Measurements from ENCODE around the gene SERPINE2. TPM values are rescaled to one million over a fixed set of nuclear protein-coding genes. Genes with fewer than 3 reads are reported as not detected.

The SERPINE2 gene
- total RNA-seq, 4 donors from 2014 or later, result 7.0 to 16.5 (median 10.0) TPM

GRCh38 chr2:224073676-224074075, 34.6 kb upstream of the SERPINE2 start:
- H3K4me1 ChIP-seq, result peaks cover 3% of the 10 kb centered on the region
- H3K27me3 ChIP-seq, result no peaks in the 10 kb centered on the region
- DNase-seq (ENCODE audit: low spot score in 2 of 2), result no peak
- no peak for TF ChIP-seq POLR2A (IDR thresholded peaks at IDR 0.05)
- TF ChIP-seq EP300 (IDR thresholded peaks at IDR 0.05), result no peak
- TF ChIP-seq, protein P1, sequence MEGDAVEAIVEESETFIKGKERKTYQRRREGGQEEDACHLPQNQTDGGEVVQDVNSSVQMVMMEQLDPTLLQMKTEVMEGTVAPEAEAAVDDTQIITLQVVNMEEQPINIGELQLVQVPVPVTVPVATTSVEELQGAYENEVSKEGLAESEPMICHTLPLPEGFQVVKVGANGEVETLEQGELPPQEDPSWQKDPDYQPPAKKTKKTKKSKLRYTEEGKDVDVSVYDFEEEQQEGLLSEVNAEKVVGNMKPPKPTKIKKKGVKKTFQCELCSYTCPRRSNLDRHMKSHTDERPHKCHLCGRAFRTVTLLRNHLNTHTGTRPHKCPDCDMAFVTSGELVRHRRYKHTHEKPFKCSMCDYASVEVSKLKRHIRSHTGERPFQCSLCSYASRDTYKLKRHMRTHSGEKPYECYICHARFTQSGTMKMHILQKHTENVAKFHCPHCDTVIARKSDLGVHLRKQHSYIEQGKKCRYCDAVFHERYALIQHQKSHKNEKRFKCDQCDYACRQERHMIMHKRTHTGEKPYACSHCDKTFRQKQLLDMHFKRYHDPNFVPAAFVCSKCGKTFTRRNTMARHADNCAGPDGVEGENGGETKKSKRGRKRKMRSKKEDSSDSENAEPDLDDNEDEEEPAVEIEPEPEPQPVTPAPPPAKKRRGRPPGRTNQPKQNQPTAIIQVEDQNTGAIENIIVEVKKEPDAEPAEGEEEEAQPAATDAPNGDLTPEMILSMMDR (IDR thresholded peaks at IDR 0.05), result no peak
- TF ChIP-seq POLR2AphosphoS5 (IDR thresholded peaks at IDR 0.05), result no peak
- H3K4me3 ChIP-seq, result no peak overlapping the region
- H3K27ac ChIP-seq, result no peak overlapping the region
- WGBS, result 77% methylated on average over 3 of the region's 3 CpGs
- no peaks in the 10 kb centered on the region for H3K9me3 ChIP-seq
- H3K36me3 ChIP-seq, result no peaks in the 10 kb centered on the region

- no peak for DNase-seq (ENCODE audit: low spot score in 2 of 2)
- Histone ChIP-seq H3K4me3 (no peak overlapping the region), H3K27ac (no peak overlapping the region), H3K27me3 (no peaks in the 10 kb centered on the region), H3K36me3 (no peaks in the 10 kb centered on the region), H3K4me1 (peaks cover 3% of the 10 kb centered on the region), H3K9me3 (no peaks in the 10 kb centered on the region)
- 61% methylated on average over 4 of the region's 4 CpGs for whole genome bisulfite sequencing
- TF ChIP-seq, protein P1 (IDR thresholded peaks at IDR 0.05), result peak in 1 of 2 donors; percentile 9
- TF ChIP-seq POLR2A (IDR thresholded peaks at IDR 0.05), result no peak
Observed at GRCh38 chr2:224072541-224073188, 33.6 kb upstream of the SERPINE2 start.

DNA sequence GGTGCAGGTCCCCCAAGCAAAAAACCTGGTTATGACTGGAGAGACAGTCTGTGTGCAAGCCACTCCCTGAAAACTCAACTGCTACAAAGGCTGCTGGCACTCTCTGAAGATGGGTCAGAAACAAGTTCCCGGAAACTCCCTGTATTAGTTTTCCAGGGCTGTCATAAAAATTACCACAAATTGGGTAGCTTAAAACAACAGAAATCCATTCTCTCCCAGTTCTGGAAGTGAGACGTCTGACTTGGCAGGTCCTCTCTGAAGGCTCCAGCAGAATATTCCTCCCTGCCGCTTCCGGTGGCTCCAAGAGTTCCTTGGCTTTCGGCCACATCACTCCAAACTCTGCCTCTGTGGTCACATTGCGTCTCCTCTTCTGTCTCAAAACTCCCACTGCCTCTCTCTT, 30.1 kb upstream of the SERPINE2 start:
- no peak overlapping the region for H3K4me3 ChIP-seq
- peaks cover 3% of the 10 kb centered on the region for H3K4me1 ChIP-seq
- no peak overlapping the region for H3K27ac ChIP-seq
- H3K9me3 ChIP-seq, result no peaks in the 10 kb centered on the region
- TF ChIP-seq POLR2AphosphoS5 (IDR thresholded peaks at IDR 0.05) (no peak), EP300 (IDR thresholded peaks at IDR 0.05) (no peak), POLR2A (IDR thresholded peaks at IDR 0.05) (no peak)
- TF ChIP-seq, protein P1 (IDR thresholded peaks at IDR 0.05), result no peak
- WGBS, result 56% methylated on average over 6 of the region's 6 CpGs
- no peaks in the 10 kb centered on the region for H3K27me3 ChIP-seq
- DNase-seq (ENCODE audit: low spot score in 2 of 2), result no peak
- H3K36me3 ChIP-seq, result no peaks in the 10 kb centered on the region

DNA sequence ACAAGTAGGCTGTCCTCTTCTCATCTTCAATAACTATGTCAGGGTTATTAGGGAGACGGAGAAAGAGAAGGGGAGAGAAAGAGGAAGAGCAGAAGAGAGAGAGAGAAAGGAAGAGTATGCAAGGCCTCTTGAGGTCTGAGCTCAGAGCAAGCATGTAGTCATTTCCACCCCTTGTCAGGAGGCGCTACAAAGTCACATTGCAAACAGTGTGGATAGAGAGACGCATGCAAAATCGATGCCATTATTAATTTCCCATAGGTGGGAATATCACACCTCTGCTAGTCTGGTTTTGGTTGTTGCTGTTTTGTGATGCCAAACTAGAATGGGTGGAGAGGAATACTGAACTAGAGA, 24.2 kb upstream of the SERPINE2 start:
- Histone ChIP-seq H3K27ac (no peak overlapping the region), H3K36me3 (no peaks in the 10 kb centered on the region), H3K4me3 (no peak overlapping the region), H3K4me1 (no peaks in the 10 kb centered on the region), H3K9me3 (no peaks in the 10 kb centered on the region), H3K27me3 (no peaks in the 10 kb centered on the region)
- 93% methylated on average over 4 of the region's 4 CpGs for WGBS
- TF ChIP-seq EP300 (IDR thresholded peaks at IDR 0.05) (no peak), POLR2A (IDR thresholded peaks at IDR 0.05) (no peak), POLR2AphosphoS5 (IDR thresholded peaks at IDR 0.05) (no peak)
- TF ChIP-seq, protein P1 (IDR thresholded peaks at IDR 0.05), result no peak
- no peak for DNase-seq (ENCODE audit: low spot score in 2 of 2)

DNA sequence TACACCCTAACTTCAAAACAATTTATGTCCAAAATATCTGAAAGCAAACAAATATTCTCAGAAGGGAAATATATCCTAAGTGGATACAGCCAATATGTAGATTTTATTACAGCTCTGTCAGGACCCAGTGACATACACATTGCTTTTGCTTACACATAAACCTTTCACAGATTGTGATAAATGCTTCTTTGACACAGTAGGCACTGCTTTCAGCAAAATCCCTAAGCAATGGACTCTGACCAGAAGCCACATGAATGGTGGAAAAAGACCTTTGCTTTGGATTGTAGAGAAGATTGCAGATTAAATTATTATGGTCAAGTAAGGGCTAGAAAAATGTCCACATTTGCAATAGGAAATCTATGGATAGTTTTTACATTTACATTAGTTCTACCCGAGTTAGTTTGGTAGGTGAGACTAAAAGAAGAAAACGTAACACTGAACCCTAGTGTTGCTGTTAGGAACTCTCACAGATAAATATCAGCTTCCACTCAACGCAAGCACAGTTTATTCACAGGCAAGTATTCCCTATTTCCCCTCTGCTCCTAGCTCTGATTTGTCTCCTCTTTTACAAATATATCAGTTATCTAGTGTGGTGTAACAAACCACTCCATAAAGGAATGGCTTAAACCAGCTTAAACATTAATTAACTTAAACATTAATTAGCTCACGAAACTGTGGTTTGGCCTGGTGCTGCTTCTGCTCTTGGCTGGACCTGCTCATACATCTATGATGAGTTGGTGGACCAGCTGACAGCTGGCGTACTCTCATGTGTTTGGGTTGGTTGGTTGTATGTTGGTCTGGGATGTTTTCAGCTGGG, 23.6 kb upstream of the SERPINE2 start:
- Histone ChIP-seq H3K27ac (no peak overlapping the region), H3K4me1 (no peaks in the 10 kb centered on the region), H3K27me3 (no peaks in the 10 kb centered on the region), H3K9me3 (no peaks in the 10 kb centered on the region), H3K4me3 (no peak overlapping the region), H3K36me3 (no peaks in the 10 kb centered on the region)
- TF ChIP-seq EP300 (IDR thresholded peaks at IDR 0.05), result no peak
- TF ChIP-seq, protein P1 (IDR thresholded peaks at IDR 0.05), result no peak
- TF ChIP-seq POLR2A (IDR thresholded peaks at IDR 0.05), result no peak
- 70% methylated on average over 5 of the region's 5 CpGs for WGBS
- DNase-seq (ENCODE audit: low spot score in 2 of 2), result no peak
